ENCODE results near the gene UFD1. TPM values are rescaled to one million over a fixed set of nuclear protein-coding genes. Genes with fewer than 3 reads are reported as not detected.

The UFD1 gene
- total and polyA plus RNA-seq, 3 donors from 2014 or later: 46.1 to 86.6 (median 54.5) TPM

DNA sequence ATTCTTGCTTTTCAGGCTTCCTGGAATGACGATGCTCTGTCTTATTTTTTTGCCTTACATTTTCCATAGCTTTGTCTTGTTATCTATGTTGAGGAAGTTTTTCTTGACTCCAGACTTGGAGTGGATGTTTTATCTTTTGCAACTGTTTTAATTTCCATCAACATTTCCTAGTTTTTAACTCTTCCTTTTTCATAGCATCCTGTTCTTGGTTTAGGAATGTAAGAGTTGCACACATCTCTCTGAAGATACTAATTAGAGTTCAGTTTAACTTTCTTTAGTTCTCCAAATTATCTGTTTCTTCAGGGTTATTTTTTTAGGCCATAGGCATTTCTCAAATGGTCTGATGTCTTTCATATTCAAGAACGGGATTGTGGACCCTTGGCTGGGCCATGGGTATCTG lies 34.8 kb upstream of the UFD1 start:
- H3K36me3 ChIP-seq (ENCODE audit: low read depth, missing control alignments): no peaks in the 10 kb centered on the region
- 48 to 74% methylated on average over 2 of the region's 2 CpGs for whole genome bisulfite sequencing, 2 donors
- no peak for DNase-seq
- H3K27me3 ChIP-seq: no peaks in the 10 kb centered on the region
- H3K4me3 ChIP-seq: no peak overlapping the region
- TF ChIP-seq, protein P1, sequence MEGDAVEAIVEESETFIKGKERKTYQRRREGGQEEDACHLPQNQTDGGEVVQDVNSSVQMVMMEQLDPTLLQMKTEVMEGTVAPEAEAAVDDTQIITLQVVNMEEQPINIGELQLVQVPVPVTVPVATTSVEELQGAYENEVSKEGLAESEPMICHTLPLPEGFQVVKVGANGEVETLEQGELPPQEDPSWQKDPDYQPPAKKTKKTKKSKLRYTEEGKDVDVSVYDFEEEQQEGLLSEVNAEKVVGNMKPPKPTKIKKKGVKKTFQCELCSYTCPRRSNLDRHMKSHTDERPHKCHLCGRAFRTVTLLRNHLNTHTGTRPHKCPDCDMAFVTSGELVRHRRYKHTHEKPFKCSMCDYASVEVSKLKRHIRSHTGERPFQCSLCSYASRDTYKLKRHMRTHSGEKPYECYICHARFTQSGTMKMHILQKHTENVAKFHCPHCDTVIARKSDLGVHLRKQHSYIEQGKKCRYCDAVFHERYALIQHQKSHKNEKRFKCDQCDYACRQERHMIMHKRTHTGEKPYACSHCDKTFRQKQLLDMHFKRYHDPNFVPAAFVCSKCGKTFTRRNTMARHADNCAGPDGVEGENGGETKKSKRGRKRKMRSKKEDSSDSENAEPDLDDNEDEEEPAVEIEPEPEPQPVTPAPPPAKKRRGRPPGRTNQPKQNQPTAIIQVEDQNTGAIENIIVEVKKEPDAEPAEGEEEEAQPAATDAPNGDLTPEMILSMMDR (IDR thresholded peaks at IDR 0.05): no peak
- no peak for TF ChIP-seq POLR2A (IDR thresholded peaks at IDR 0.05)
- intact Hi-C loops (cut with DNase I; ENCODE audit: low total_unique reads): no loop called here
- no peaks in the 10 kb centered on the region for H3K9me3 ChIP-seq
- no peaks in the 10 kb centered on the region for H3K4me1 ChIP-seq
- no peak overlapping the region for H3K27ac ChIP-seq

DNA sequence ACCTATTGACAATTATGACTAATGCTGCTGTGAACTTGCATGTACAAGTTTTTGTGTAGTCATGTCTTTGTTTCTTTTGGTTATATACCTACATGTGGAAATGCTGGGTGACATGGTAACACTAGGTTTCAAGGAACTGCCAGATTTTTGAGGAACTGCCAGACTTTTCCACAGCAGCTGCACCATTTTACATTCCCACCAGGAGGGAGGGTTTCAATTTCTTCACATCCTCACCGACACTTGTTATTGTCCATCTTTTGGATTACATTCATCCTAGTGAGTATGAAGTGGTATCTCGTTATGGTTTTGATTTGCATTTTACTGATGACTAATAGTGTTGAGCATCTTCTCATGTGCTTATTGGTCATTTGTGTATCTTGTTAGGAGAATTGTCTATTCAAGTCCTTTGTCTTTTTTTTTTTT lies 31.9 kb upstream of the UFD1 start:
- intact Hi-C loops (cut with DNase I; ENCODE audit: low total_unique reads): no loop called here
- no peaks in the 10 kb centered on the region for H3K4me1 ChIP-seq
- 96 to 100% methylated on average over 2 of the region's 2 CpGs for WGBS, 2 donors

DNA sequence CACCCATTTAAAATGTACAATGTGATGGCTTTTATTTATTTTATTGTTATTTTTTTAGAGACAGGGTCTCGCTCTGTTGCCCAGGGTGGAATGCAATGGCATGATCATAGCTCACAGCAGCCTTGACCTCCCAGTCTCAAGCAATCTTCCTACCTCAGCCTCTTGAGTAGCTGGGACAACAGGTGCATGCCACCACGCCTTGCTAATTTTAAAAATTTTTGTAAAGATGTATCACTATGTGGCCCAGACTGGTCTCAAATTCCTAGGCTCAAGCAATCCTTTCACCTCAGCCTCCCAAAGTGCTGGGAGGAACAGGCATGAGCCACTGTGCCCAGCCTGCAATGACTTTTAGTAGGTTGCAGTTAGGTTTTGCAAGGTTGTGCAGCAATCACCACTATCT lies 30.9 kb upstream of the UFD1 start:
- TF ChIP-seq, protein P1 (IDR thresholded peaks at IDR 0.05): no peak
- TF ChIP-seq POLR2A (IDR thresholded peaks at IDR 0.05): no peak
- 93 to 94% methylated on average over 2 of the region's 2 CpGs for WGBS, 2 donors
- H3K4me3 ChIP-seq: no peak overlapping the region
- no peaks in the 10 kb centered on the region for H3K4me1 ChIP-seq
- no peak overlapping the region for H3K27ac ChIP-seq
- H3K9me3 ChIP-seq: no peaks in the 10 kb centered on the region
- no peak for DNase-seq
- no peaks in the 10 kb centered on the region for H3K36me3 ChIP-seq (ENCODE audit: low read depth, missing control alignments)
- intact Hi-C loops (cut with DNase I; ENCODE audit: low total_unique reads): no loop called here
- H3K27me3 ChIP-seq: no peaks in the 10 kb centered on the region

More for the DNA sequence above, 31.9 kb upstream of the UFD1 start:
- H3K27me3 ChIP-seq: no peaks in the 10 kb centered on the region
- H3K9me3 ChIP-seq: no peaks in the 10 kb centered on the region
- H3K27ac ChIP-seq: no peak overlapping the region
- H3K36me3 ChIP-seq (ENCODE audit: low read depth, missing control alignments): no peaks in the 10 kb centered on the region
- no peak overlapping the region for H3K4me3 ChIP-seq
- DNase-seq: no peak
- TF ChIP-seq POLR2A (IDR thresholded peaks at IDR 0.05): no peak
- TF ChIP-seq, protein P1 (IDR thresholded peaks at IDR 0.05): no peak

DNA sequence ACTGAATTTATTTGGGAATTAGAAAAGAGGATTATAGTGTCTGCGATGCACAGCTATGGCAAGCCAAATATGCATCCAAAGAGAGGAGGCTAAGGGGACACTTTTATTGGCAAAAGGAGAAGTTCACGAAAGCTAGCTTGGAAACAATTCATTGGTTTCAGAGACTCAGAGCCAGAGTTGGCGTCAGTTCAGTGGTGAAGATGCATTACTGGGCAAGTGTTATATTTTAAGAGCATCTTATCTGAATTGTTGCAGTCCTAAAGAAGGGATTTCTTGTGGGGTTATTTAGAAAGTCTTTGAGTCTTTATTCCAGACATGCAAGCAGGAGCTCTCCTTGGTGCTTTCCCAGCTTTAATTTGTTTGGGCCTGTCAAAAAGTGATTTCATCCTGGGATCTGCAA lies 30.2 kb upstream of the UFD1 start:
- no peak for DNase-seq
- Histone ChIP-seq H3K4me3 (no peak overlapping the region), H3K4me1 (no peaks in the 10 kb centered on the region), H3K27me3 (no peaks in the 10 kb centered on the region), H3K36me3 (ENCODE audit: low read depth, missing control alignments) (no peaks in the 10 kb centered on the region), H3K9me3 (no peaks in the 10 kb centered on the region), H3K27ac (no peak overlapping the region)
- intact Hi-C loops (cut with DNase I; ENCODE audit: low total_unique reads): no loop called here
- 69 to 74% methylated on average over 3 of the region's 3 CpGs for WGBS, 2 donors
- no peak for TF ChIP-seq POLR2A (IDR thresholded peaks at IDR 0.05)
- TF ChIP-seq, protein P1 (IDR thresholded peaks at IDR 0.05): no peak

DNA sequence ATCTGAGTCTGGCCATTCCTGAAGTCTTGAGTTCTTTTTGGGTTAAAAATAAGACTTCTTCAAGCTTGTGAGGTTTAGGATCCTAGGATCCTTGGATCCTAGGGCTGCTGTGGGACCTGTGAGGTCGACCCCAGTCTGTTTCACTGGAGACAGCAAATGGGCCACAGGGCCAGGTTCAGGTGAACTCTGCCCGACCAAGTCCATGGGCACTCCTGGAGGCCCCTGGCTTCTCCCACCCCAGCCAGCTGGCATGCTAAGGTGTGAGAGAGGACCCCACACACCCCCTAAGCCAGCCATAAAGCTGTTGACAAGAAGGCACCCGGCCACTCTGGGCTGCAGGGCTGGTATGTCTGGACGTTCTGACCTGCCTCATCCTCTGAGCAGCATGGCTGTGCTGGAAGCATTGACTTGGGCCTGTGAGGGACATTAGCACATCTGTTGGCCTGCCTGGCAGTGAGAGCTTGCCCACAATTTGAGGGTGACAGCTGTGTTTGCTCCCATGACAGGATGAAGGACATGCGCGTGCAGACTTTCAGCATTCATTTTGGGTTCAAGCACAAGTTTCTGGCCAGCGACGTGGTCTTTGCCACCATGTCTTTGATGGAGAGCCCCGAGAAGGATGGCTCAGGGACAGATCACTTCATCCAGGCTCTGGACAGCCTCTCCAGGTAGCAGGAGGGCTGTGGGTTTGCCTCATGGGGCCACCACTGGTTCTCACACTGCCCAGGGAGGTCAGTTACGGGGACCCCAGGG lies 29.2 kb upstream of the UFD1 start:
- intact Hi-C loops (cut with DNase I; ENCODE audit: low total_unique reads): no loop called here
- no peaks in the 10 kb centered on the region for H3K36me3 ChIP-seq (ENCODE audit: low read depth, missing control alignments)
- H3K9me3 ChIP-seq: no peaks in the 10 kb centered on the region
- 96 to 98% methylated on average over 8 to 10 of the region's 10 CpGs for WGBS, 2 donors
- no peak for DNase-seq
- no peaks in the 10 kb centered on the region for H3K27me3 ChIP-seq
- no peak overlapping the region for H3K27ac ChIP-seq
- no peak for TF ChIP-seq POLR2A (IDR thresholded peaks at IDR 0.05)
- TF ChIP-seq, protein P1 (IDR thresholded peaks at IDR 0.05): no peak
- H3K4me3 ChIP-seq: no peak overlapping the region
- no peaks in the 10 kb centered on the region for H3K4me1 ChIP-seq
